GM21447 (cell line): ENCODE data around the gene GRM4.

Source experiments
- ATAC-seq: cut with Tn5 transposase; IDR thresholded peaks from one replicate; pipeline ENCODE4 v1.9.1; 2021; ENCODE audit not compliant: unreplicated experiment

Gene GRM4

GRCh38 chr6:34086558-34086957, 59.3 kb downstream of the GRM4 start:
- no peak for ATAC-seq

DNA sequence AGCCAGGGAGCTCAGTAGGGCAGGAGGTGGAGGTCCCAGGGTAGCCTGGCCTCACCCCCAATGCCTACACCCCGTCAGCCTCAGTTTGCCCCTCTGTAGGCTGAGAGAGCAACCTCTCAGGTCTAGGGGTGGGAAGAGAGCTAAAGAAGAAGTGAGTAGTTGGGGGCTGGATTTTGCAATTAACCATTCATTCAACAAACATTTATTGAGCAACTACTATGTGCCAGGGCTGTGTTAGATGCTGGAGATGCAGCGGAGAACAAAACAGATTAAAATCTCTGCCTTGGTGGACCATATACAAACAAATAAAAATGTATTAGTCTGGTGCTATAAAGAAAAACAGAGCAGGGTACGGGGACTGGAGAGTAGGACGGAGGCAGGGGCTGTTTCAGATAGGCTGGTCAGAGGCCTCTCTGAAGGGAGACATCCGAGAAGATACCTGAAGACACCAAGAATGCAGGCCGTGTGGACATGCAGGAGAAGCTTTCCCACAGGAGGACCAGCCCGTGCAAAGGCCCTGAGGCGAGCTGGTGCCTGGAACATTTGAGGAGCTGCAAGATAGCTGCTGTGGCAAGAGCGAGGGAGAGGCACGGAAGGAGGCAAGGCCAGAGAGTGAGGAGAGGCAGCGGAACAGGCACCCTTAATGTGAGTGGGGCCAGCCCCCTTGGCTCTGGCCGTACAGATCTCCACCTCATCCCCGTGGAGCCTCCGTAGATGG, 60.3 kb downstream of the GRM4 start:
- ATAC-seq, result no peak

DNA sequence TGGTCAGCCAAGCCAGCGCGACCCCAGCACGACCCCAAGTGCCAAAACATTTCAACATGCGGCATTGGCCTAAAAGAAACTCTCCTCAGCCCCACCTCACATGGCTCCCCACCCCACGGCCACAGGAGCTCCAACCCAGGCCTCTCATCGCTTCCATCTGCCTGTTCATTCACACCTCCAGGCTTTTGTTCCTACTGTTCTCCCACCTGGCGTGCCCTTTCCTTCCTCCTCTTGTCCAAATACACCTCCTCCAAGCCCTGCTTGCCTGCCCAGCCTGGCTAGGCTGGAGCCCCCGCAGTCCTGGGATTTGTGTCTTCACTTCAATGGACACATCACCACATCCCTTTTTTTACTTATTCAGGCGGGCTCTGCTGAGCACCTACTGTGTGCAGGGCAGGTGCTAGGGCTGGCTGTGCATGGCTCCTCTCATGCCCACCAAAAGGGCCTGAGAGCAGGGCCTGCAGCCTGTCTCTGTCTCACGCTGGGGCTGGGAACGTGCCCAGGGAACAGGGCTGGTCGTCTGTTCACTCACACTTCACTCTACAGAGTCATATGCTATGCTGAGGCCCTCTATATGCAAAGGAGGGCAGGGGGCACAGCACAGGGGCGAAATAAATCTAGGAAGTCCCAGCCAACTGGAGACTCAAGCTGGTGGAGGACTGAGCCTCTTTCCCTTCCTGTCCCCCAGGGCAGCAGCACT, 61.1 kb downstream of the GRM4 start:
- ATAC-seq, result no peak

DNA sequence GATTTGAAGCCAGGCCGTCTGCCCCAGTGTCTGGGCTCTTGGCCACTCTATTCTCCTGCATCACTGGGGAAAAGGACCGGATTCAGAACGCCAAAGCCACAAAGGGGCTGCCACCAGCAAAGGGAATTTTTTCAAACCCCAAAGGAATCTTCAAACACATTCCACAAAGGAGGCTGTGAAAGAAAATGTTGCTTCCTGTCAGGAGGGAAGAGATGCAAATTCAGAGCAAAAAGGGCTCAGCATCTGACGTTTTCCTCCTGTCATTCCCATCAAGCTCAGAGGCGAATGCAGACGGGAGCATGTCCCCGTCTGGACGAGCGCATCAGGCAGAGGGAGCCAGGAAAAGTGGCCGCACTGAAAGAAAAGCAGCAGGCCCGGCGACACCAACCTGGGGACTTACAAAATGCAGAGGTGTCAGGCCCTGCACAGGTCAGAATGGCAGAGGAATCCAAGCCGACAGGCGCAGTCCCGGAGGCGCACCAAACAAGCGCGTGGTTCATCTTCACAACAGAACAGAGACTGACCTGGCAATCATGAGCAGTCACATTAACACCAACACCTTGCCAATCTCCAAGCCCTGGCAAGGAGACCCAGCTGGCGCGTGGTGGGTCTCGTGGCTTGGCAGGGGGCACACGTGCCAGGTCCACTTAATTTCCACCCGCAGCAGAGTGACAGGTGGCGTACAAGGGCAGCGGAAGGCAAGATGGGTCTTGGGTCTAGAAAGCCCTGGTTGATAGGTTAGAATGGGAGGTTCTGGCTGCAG, 62.8 kb downstream of the GRM4 start:
- ATAC-seq, result no peak

- ATAC-seq, result no peak
Measured at GRCh38 chr6:34082348-34082747, 63.5 kb downstream of the GRM4 start.

DNA sequence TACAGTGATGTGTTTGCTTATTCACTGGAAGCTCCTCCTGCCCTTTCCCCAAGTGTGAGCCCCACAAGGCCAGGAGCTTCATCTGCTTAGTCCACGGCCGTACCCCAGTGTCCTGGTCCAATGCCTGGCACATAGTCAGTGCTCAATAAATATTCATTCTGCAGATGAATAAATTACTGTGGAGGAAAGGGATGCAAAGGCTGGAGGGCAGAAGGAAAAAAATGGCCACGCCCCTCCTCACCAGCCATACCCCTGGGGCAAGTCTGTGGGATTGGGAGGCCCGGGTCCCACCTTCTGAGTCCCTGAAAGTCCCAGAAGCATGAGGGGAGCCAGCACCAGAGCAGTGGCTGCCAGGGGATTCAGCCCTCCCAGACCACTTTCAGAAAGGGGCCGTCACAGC, 65.5 kb downstream of the GRM4 start:
- no peak for ATAC-seq

DNA sequence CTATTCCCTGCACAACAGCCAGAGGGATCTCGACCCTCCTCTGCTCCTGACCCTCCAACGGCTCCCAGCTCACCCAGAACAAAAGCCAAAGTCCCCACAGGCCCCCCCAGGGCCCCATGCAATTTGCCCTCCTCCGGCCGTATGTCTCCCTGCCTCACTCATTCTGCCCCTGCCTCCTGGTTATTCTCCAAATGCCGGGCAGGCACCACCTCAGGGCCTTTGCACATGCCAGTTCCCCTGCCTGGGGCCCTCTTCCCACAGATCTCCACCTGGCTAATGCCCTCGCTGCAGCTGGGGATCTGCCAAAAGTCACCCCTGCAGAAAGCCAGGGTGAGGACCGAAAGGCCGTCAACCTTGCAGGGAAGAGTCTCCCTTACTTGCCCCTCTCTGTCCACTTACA, 66.0 kb downstream of the GRM4 start:
- no peak for ATAC-seq

- no peak for ATAC-seq
Measured at GRCh38 chr6:34075906-34076305, 70.0 kb downstream of the GRM4 start.

DNA sequence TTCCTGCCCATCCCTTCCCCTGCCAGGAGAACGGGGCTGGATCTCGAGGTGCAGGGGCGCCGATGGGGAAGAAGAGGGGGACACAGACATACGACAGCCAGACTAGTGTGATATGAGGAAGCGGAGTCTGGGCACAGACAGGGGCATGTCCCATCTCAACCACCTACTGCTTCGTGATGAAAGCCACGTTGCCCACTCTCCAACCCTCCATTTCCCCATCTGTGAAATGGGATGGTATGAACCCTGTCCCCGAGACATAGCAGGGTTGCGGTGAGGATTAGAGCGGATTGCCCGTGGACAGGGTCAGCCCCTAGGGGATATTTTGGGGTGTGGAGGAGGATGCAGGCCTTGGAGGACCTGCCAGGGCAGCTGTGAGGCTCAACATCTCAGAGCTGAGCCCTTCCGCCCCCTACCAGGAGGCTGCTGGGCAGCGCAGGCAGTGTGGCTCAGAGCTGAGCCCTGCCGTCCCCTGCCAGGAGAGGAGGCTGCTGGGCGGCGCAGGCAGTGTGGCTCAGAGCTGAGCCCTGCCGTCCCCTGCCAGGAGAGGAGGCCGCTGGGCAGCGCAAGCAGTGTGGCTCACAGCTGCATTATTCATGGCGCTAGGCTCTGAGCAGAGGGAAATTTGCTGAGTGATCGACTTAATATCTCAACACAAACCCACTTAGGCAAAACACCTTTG, 71.7 kb downstream of the GRM4 start:
- ATAC-seq, result no peak

GRCh38 chr6:34073540-34073939, 72.3 kb downstream of the GRM4 start:
- ATAC-seq, result no peak

- no peak for ATAC-seq
Measured at GRCh38 chr6:34072727-34073126, 73.2 kb downstream of the GRM4 start.

DNA sequence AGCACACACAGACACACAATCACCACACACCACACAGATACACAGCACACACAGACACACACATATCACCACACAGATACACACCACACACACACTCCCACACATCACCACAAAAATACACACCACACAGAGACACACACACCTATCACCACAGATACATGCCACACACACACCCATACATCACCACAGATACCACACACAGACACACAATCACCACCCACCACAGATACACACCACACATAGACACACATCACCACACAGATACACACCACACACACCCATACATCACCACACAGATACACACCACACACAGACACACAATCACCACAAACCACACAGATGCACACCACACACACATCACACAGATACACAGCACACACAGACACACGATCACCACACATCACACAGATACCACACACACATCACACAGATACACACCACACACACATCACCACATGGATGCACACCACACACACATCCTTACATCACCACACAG, 74.0 kb downstream of the GRM4 start:
- ATAC-seq, result no peak

GRCh38 chr6:34071136-34071883, 74.6 kb downstream of the GRM4 start:
- ATAC-seq, result no peak

DNA sequence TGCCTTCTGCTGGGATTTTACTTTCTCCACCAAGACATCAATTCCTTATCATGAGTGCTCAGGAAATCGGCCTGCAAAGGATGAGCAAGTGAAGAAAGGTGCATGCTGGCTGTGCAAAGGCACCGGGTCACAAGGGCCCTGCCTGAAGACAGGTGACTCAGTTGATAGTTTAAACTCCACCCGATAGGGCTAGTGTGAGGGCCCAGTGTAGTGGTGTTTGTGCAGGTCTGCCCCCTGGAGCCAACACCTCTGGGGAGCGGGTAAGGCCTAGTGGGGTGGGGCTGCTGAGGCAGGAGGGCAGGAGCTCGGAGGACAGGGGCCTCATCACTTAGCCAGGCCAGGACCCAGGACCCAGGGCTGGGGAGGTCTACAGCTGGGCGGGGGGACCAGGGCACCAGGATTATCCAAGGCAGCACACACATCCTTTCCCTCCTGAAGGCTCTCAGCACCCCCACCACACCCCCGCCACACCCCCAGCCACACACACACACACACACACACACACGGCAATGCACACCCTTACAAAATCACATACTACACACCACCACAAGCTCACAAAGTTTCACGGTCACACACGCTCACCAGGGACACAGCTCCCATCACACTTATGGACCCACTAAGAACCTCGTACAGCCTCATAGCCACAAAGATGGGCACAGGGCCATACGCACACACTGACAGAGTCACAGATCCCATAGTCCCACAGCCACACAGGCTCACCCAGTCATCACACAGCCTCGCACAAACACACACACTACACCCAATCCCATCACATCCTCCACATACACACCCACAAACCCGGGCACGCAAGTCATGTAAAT, 75.4 kb downstream of the GRM4 start:
- no peak for ATAC-seq

GRCh38 chr6:34068462-34069044, 77.3 kb downstream of the GRM4 start:
- no peak for ATAC-seq

GRCh38 chr6:34067814-34068213, 78.1 kb downstream of the GRM4 start:
- ATAC-seq, result no peak

DNA sequence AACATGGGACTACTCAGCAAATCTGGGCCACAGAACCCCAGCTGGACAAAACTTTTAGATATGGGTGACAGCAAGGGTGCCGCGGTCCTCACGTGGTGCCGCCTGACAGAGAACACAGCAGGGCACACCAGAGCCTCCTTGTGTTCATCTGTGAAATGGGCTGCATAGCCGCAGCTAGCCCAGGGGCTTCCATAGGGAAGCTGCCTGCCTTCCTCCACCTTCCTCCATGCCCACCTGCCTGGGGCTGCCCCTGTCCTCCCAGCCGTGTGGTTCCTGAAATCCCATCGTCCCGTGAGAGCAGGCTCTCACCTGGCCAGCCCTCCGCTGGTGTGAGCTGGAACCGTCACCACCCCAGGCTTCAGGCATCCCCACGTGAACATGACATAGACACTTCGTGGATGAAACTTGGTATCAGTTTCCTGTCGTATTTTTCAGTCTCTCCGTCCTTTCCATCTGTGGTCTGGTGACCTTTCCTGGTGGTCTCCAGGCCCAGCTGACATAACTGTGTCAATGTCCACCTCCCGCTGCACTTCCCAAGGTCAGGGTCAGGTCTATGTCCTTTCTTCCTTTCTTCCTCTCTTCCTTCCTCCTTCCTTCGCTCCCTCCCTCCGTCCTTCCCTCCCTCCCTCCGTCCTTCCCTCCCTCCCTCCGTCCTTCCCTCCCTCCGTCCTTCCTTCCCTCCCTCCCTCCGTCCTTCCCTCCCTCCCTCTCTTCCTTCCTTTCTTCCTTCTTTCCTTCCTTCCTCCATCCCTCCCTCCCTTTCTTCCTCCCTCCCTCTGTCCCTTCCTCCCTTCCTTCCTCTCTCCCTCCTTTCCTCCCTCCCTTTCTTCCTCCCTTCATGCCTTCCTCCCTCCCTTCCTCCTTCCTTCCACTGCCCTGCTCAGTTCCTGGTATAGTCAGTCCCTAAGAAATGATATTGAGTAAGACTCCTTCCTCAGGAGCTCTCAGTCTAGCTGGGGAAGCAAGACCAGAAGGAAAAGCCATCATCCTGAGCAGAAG, 78.8 kb downstream of the GRM4 start:
- no peak for ATAC-seq

DNA sequence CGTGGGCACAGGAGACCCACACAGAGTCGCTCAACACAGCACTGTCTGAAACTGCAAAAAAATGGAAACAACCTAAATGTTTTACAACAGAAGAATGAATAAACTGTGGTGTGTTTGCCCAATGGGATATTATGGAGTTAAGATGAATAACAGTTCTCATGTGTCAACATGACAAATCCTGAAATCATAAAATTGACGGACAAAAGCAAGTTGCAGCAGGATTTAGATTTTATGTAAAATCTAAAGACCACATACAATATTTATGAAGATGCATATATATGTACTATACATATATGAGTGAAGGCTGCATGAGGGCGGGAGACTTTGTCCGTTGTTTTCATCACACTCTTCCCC, 79.7 kb downstream of the GRM4 start:
- ATAC-seq, result no peak
